Activated T-cell treated with anti-CD3 and anti-CD28 coated beads, Interleukin-2, amount 50 U/mL, for 4 hours (primary cell): Measurements from ENCODE around the gene FCAMR. TPM values are rescaled to one million over a fixed set of nuclear protein-coding genes. Genes with fewer than 3 reads are reported as not detected.

Experiments
- ATAC-seq, 2 donors: fragments of 200-7000 bp; cut with Tn5 transposase; one replicate each; pipeline ENCODE4 v1.10.0; 2021
- DNase-seq: peaks from one replicate; pipeline ENCODE4 v3.0.0-alpha.2; 2020
- H3K27me3 Mint-ChIP-seq: one replicate; pipeline ENCODE4 v1.8.0; 2021; ENCODE audit warnings: low read depth, mixed read lengths
- H3K36me3 Mint-ChIP-seq: one replicate; pipeline ENCODE4 v1.8.0; 2022; ENCODE audit warnings: mixed read lengths; ENCODE audit not compliant: insufficient read depth
- H3K4me1 Mint-ChIP-seq: one replicate; pipeline ENCODE4 v1.8.0; 2021; ENCODE audit warnings: low read depth, mixed read lengths
- H3K4me3 Mint-ChIP-seq: one replicate; pipeline ENCODE4 v1.8.0; 2021; ENCODE audit warnings: mild to moderate bottlenecking, moderate library complexity, mixed read lengths
- H3K9me3 Mint-ChIP-seq: one replicate; pipeline ENCODE4 v1.8.0; 2021; ENCODE audit warnings: mixed read lengths
- total RNA-seq, 3 donors: library from RNA; stranded (reverse); gene quantifications; one replicate each; pipeline ENCODE4 v1.2.1, GENCODE V29; 2021

FCAMR gene
- total RNA-seq, 3 donors from 2014 or later = not detected

GRCh38 chr1:206955476-206956451, 14.5 kb downstream of the FCAMR start:
- no peak for DNase-seq
- no peaks in the 10 kb centered on the region for H3K36me3 Mint-ChIP-seq
- H3K9me3 Mint-ChIP-seq = no peaks in the 10 kb centered on the region
- H3K27me3 Mint-ChIP-seq = no peaks in the 10 kb centered on the region
- H3K4me3 Mint-ChIP-seq = no peak overlapping the region
- ATAC-seq = no peak
- H3K4me1 Mint-ChIP-seq = peaks cover 8% of the 10 kb centered on the region

- H3K4me3 Mint-ChIP-seq = no peak overlapping the region
- DNase-seq = no peak
- H3K9me3 Mint-ChIP-seq = no peaks in the 10 kb centered on the region
- H3K4me1 Mint-ChIP-seq = peaks cover 8% of the 10 kb centered on the region
- H3K27me3 Mint-ChIP-seq = no peaks in the 10 kb centered on the region
- ATAC-seq = no peak
- H3K36me3 Mint-ChIP-seq = no peaks in the 10 kb centered on the region
These were observed 15.6 kb downstream of the FCAMR start for GRCh38 chr1:206954459-206955342.

GRCh38 chr1:206953626-206954025, 16.6 kb downstream of the FCAMR start:
- H3K4me3 Mint-ChIP-seq = no peak overlapping the region
- ATAC-seq = no peak
- H3K4me1 Mint-ChIP-seq = peaks cover 8% of the 10 kb centered on the region
- no peaks in the 10 kb centered on the region for H3K36me3 Mint-ChIP-seq
- H3K9me3 Mint-ChIP-seq = no peaks in the 10 kb centered on the region
- DNase-seq = no peak
- H3K27me3 Mint-ChIP-seq = no peaks in the 10 kb centered on the region

- H3K4me3 Mint-ChIP-seq = no peak overlapping the region
- ATAC-seq (no peak), DNase-seq (no peak)
- H3K9me3 Mint-ChIP-seq = no peaks in the 10 kb centered on the region
- peaks cover 8% of the 10 kb centered on the region for H3K4me1 Mint-ChIP-seq
- no peaks in the 10 kb centered on the region for H3K36me3 Mint-ChIP-seq
- H3K27me3 Mint-ChIP-seq = no peaks in the 10 kb centered on the region
These were observed 17.1 kb downstream of the FCAMR start for GRCh38 chr1:206953126-206953525.

- Mint-ChIP-seq H3K36me3 (no peaks in the 10 kb centered on the region), H3K4me3 (no peak overlapping the region), H3K4me1 (peaks cover 8% of the 10 kb centered on the region), H3K27me3 (no peaks in the 10 kb centered on the region), H3K9me3 (no peaks in the 10 kb centered on the region)
- no peak for DNase-seq
- no peak for ATAC-seq
These were observed 18.1 kb downstream of the FCAMR start for GRCh38 chr1:206952171-206952570.

- no peaks in the 10 kb centered on the region for H3K36me3 Mint-ChIP-seq
- no peaks in the 10 kb centered on the region for H3K27me3 Mint-ChIP-seq
- H3K9me3 Mint-ChIP-seq = no peaks in the 10 kb centered on the region
- no peak overlapping the region for H3K4me3 Mint-ChIP-seq
- DNase-seq (no peak), ATAC-seq (no peak)
- peaks cover 8% of the 10 kb centered on the region for H3K4me1 Mint-ChIP-seq
These were observed 18.8 kb downstream of the FCAMR start for GRCh38 chr1:206951318-206952100.

GRCh38 chr1:206949641-206950040, 20.6 kb downstream of the FCAMR start:
- Mint-ChIP-seq H3K4me3 (no peak overlapping the region), H3K9me3 (no peaks in the 10 kb centered on the region), H3K4me1 (peaks cover 1% of the 10 kb centered on the region), H3K27me3 (no peaks in the 10 kb centered on the region), H3K36me3 (no peaks in the 10 kb centered on the region)
- DNase-seq (no peak), ATAC-seq (no peak)

- Mint-ChIP-seq H3K9me3 (no peaks in the 10 kb centered on the region), H3K36me3 (no peaks in the 10 kb centered on the region)
- no peak for DNase-seq
These were observed 21.1 kb downstream of the FCAMR start for GRCh38 chr1:206949208-206949607.

GRCh38 chr1:206947255-206947654, 23.0 kb downstream of the FCAMR start:
- Mint-ChIP-seq H3K9me3 (no peaks in the 10 kb centered on the region), H3K27me3 (no peaks in the 10 kb centered on the region), H3K4me3 (no peak overlapping the region), H3K4me1 (no peaks in the 10 kb centered on the region), H3K36me3 (no peaks in the 10 kb centered on the region)
- no peak for ATAC-seq
- DNase-seq = no peak

More at GRCh38 chr1:206949208-206949607, 21.1 kb downstream of the FCAMR start:
- Mint-ChIP-seq H3K4me1 (no peaks in the 10 kb centered on the region), H3K4me3 (no peak overlapping the region), H3K27me3 (no peaks in the 10 kb centered on the region)
- no peak for ATAC-seq

GRCh38 chr1:206946261-206946660, 24.0 kb downstream of the FCAMR start, which contains the start of gene PIGR:
TSS of gene PIGR (minus strand) at chr1:206946466. CDS start at chr1:206940531, 5,935 bp downstream.
- H3K36me3 Mint-ChIP-seq = no peaks in the 10 kb centered on the region
- no peaks in the 10 kb centered on the region for H3K27me3 Mint-ChIP-seq
- H3K4me1 Mint-ChIP-seq = no peaks in the 10 kb centered on the region
- H3K9me3 Mint-ChIP-seq = no peaks in the 10 kb centered on the region
- no peak within 1 kb of the TSS for H3K4me3 Mint-ChIP-seq
- DNase-seq (no peak), ATAC-seq (no peak)

- no peaks in the 10 kb centered on the region for H3K4me1 Mint-ChIP-seq
- H3K4me3 Mint-ChIP-seq = no peak overlapping the region
- ATAC-seq = no peak
- no peaks in the 10 kb centered on the region for H3K27me3 Mint-ChIP-seq
- no peaks in the 10 kb centered on the region for H3K36me3 Mint-ChIP-seq
- H3K9me3 Mint-ChIP-seq = no peaks in the 10 kb centered on the region
- no peak for DNase-seq
These were observed 24.5 kb downstream of the FCAMR start for GRCh38 chr1:206945779-206946178.

- no peak for DNase-seq
- H3K9me3 Mint-ChIP-seq = no peaks in the 10 kb centered on the region
- H3K4me3 Mint-ChIP-seq = no peak overlapping the region
- no peaks in the 10 kb centered on the region for H3K36me3 Mint-ChIP-seq
- H3K4me1 Mint-ChIP-seq = no peaks in the 10 kb centered on the region
- no peak for ATAC-seq
- H3K27me3 Mint-ChIP-seq = no peaks in the 10 kb centered on the region
These were observed 25.6 kb downstream of the FCAMR start for GRCh38 chr1:206944703-206945102.

GRCh38 chr1:206941766-206942418, 28.4 kb downstream of the FCAMR start:
- DNase-seq (no peak), ATAC-seq (no peak)
- no peaks in the 10 kb centered on the region for H3K27me3 Mint-ChIP-seq
- H3K9me3 Mint-ChIP-seq = no peaks in the 10 kb centered on the region
- H3K4me1 Mint-ChIP-seq = no peaks in the 10 kb centered on the region
- no peak overlapping the region for H3K4me3 Mint-ChIP-seq
- H3K36me3 Mint-ChIP-seq = no peaks in the 10 kb centered on the region
